GM18508 (cell line): Measurements from ENCODE around the gene ADAMTSL3.
"Not testable (repeated sequence)": the region's sequence is repeated elsewhere in the genome, so short reads cannot be mapped to it uniquely, and the experiment has no call there.

ENCODE experiments used
- ATAC-seq: cut with Tn5 transposase; IDR thresholded peaks from one replicate; pipeline ENCODE4 v1.9.1; 2021; ENCODE audit warnings: moderate number of reproducible peaks; ENCODE audit not compliant: insufficient read depth, unreplicated experiment

The ADAMTSL3 gene

GRCh38 chr15:84063674-84064073 lies 409.8 kb downstream of the ADAMTSL3 start:
- not testable (repeated sequence) for ATAC-seq

GRCh38 chr15:84068674-84069073 lies 414.8 kb downstream of the ADAMTSL3 start:
- not testable (repeated sequence) for ATAC-seq

GRCh38 chr15:84078038-84078437 lies 424.1 kb downstream of the ADAMTSL3 start:
- ATAC-seq = not testable (repeated sequence)

GRCh38 chr15:84079325-84079884 lies 425.5 kb downstream of the ADAMTSL3 start:
- not testable (repeated sequence) for ATAC-seq

GRCh38 chr15:84079885-84080777 lies 426.2 kb downstream of the ADAMTSL3 start:
- no peak for ATAC-seq

- ATAC-seq = not testable (repeated sequence)
Measured at GRCh38 chr15:84080778-84081084, 426.8 kb downstream of the ADAMTSL3 start.

- ATAC-seq = no peak
Measured at GRCh38 chr15:84081391-84082168, 427.7 kb downstream of the ADAMTSL3 start.

- ATAC-seq = no peak
Measured at GRCh38 chr15:84082739-84083138, 428.8 kb downstream of the ADAMTSL3 start.

GRCh38 chr15:84086071-84086470 lies 432.1 kb downstream of the ADAMTSL3 start:
- ATAC-seq = not testable (repeated sequence)
